HUES6 (cell line): ENCODE results near the gene OR10V1.

ENCODE experiments used
- H3K27ac ChIP-seq: 2 replicates; pipeline ENCODE4 v1.7.0; 2013; ENCODE audit warnings: low read depth, mild to moderate bottlenecking, low read length, inconsistent platforms
- H3K27me3 ChIP-seq: 2 replicates; pipeline ENCODE4 v1.6.1; 2013; ENCODE audit warnings: low read length; ENCODE audit not compliant: control insufficient read depth, insufficient read depth
- H3K36me3 ChIP-seq: 2 replicates; pipeline ENCODE4 v1.6.1; 2013; ENCODE audit warnings: low read length; ENCODE audit not compliant: control insufficient read depth, insufficient read depth
- H3K4me1 ChIP-seq: 2 replicates; pipeline ENCODE4 v1.6.1; 2013; ENCODE audit warnings: low read length; ENCODE audit not compliant: control insufficient read depth, insufficient read depth
- H3K4me3 ChIP-seq: 2 replicates; pipeline ENCODE4 v1.5.1; 2013; ENCODE audit warnings: low read depth, low read length
- H3K9ac ChIP-seq: one replicate; pipeline ENCODE4 v1.6.1; 2013; ENCODE audit warnings: mild to moderate bottlenecking, low read length
- H3K9me3 ChIP-seq: 2 replicates; pipeline ENCODE4 v1.6.1; 2013; ENCODE audit warnings: low read depth, low read length; ENCODE audit not compliant: control insufficient read depth, insufficient read depth

The OR10V1 gene

DNA sequence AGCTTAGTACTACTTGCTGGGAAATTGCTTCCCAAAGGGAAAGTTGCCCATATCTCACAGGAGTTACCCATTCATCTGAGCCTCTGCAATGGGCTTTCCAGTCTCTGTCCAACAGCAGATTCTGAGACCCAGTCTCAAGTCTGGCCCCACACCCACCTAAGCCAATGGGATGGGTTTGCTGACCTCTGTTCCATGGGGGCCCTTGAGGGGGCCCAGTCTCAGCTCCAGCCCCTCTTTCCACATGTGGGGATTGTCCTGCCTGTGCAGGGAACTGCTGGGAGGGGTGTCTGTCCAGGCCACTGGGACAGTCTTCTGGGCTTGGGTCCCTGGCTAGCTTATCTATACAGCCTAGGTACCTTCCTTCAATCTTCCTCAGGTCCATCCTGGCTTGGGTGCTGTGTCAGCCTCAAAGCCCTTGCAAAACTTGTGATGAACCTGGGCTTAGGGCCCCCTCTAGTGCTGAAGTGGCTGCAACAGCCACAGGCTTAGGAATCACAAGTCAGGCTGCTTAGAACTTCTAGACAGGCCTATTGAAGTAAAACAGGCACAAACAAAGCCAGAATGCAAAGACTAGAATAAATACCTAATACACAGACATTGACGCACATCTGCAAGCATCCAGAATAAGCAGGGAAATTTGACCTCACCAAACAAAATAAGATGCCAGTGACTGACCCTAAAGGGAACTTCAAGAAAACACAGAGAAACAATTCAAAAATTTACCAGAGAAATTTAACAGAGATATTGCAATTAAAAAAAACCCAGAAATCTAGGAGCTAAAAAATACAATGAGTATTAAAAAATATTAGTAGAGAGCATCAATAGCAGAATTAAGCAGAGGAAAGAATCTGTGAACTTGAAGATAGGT, 33.1 kb downstream of the OR10V1 start:
- no peak overlapping the region for H3K27ac ChIP-seq
- no peak overlapping the region for H3K9ac ChIP-seq
- H3K9me3 ChIP-seq, result no peaks in the 10 kb centered on the region; the same call in 1 of the 2 replicates
- H3K36me3 ChIP-seq, result no peaks in the 10 kb centered on the region
- no peaks in the 10 kb centered on the region; the same call in 1 of the 2 replicates for H3K27me3 ChIP-seq
- H3K4me3 ChIP-seq, result no peak overlapping the region
- no peaks in the 10 kb centered on the region for H3K4me1 ChIP-seq

DNA sequence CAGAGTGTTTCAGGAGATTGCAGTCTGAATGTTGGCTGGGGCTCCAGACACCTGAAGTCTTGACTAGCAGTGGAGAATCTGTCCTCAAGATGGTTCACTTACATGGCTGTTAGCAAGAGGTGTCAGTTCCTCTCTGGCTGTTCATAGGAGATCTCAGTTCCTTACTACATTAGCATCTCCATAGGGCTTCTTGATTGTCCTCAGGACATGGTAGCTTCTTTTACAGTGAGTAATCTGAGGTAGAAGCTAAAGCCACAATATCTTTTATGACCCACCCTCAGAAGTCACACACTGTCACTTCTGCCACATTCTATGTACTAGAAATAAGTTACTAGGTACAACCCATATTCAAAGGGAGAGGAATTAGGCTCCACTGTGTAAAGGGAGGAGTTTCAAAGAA, 34.3 kb downstream of the OR10V1 start:
- no peak overlapping the region for H3K9ac ChIP-seq

DNA sequence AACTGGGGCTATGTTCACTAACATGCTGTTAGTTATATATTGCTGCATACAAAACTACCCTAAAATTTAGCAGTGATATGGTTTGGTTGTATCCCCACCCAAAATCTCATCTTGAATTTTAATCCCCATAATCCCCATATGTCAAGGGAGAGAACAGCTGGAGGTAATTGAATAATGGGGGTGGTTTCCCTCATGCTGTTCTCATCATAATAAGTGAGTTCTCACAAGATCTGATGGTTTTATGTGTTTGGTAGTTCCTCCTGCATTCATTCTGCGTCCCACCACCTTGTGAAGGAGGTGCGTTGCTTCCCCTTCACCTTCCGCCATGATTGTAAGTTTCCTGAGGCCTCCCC, 34.9 kb downstream of the OR10V1 start:
- H3K4me3 ChIP-seq, result no peak overlapping the region
- no peak overlapping the region for H3K9ac ChIP-seq
- no peaks in the 10 kb centered on the region for H3K9me3 ChIP-seq
- H3K27me3 ChIP-seq, result no peaks in the 10 kb centered on the region
- no peak overlapping the region for H3K27ac ChIP-seq
- no peaks in the 10 kb centered on the region for H3K36me3 ChIP-seq
- H3K4me1 ChIP-seq, result no peaks in the 10 kb centered on the region

More for the DNA sequence above, 34.3 kb downstream of the OR10V1 start:
- no peaks in the 10 kb centered on the region for H3K4me1 ChIP-seq
- no peak overlapping the region for H3K27ac ChIP-seq
- H3K36me3 ChIP-seq, result no peaks in the 10 kb centered on the region
- H3K4me3 ChIP-seq, result no peak overlapping the region
- no peaks in the 10 kb centered on the region; the same call in 1 of the 2 replicates for H3K9me3 ChIP-seq
- H3K27me3 ChIP-seq, result no peaks in the 10 kb centered on the region

DNA sequence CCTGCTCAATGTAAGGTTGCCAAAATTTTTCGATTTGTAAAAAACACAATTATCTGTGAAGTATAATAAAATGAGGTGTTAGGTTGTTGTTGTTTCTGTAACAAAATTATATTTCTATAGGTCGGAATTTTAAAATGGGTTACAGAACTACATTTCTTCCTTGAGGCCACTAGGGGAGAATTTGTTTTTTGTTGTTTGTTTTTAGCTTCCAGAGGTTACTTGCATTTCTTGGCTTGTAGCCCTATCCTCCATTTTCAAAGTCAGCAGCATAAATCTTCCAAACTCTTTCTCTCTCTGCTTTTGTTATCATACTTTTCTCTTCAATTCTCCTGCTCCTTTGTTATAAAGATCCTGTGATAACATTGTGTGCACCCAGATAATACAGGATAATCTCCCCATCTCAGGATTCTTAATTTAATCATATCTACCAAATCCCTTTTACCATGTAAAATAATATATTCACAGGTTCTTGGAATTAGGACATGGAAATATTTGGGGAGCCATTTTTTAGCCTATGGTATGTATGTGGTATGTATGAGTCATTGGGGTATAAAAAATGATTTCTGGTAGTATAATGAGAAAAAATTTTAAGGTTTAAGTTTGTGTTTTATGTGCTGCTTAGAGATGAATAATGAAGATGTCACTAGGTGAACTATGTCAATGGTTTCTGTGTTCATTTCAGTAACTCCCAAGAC, 35.4 kb downstream of the OR10V1 start:
- Histone ChIP-seq H3K9me3 (no peaks in the 10 kb centered on the region), H3K9ac (no peak overlapping the region), H3K36me3 (no peaks in the 10 kb centered on the region), H3K27me3 (no peaks in the 10 kb centered on the region), H3K4me1 (no peaks in the 10 kb centered on the region), H3K4me3 (no peak overlapping the region), H3K27ac (no peak overlapping the region)

DNA sequence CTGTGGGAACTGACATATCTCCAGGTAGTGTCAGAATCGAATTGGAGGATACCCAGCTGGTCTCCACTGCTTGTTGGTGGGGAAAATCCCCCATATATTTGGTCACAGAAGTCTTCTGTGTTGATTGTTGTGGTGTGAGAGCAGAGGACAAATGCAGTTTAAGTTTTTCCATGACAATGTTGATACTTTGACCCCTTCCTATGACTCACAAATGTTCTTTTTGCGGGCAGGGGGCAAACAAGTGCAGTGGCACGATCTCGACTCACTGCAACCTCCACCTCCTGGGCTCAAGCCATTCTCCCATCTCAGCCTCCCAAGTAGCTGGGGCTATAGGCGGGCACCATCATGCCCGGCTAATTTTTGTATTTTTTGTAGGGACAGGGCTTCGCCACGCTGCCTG, 37.4 kb downstream of the OR10V1 start:
- Histone ChIP-seq H3K27me3 (no peaks in the 10 kb centered on the region), H3K4me1 (no peaks in the 10 kb centered on the region), H3K9ac (no peak overlapping the region), H3K36me3 (no peaks in the 10 kb centered on the region), H3K4me3 (no peak overlapping the region), H3K9me3 (no peaks in the 10 kb centered on the region), H3K27ac (no peak overlapping the region)

DNA sequence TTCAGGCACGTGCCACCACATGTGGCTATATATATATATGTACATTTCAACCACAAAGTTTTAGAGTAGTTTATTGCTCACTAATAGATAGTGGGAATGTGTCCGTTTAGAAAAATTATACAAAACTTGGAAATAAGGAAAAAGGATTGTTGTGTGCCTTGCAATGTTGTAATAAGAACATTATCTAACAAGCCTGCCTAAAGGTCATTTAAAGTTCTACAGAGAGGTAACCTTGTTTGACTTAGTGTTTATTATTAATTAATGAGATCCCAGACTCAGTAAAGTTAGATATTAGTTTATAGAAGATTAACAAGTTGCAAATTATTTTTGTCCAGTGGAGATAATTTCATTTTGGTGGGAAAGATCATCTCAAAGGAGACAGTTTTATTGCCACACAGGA, 39.4 kb downstream of the OR10V1 start:
- Histone ChIP-seq H3K36me3 (no peaks in the 10 kb centered on the region), H3K27me3 (no peaks in the 10 kb centered on the region), H3K4me1 (peaks cover 4% of the 10 kb centered on the region; the same call in 1 of the 2 replicates), H3K9ac (no peak overlapping the region), H3K4me3 (no peak overlapping the region), H3K9me3 (no peaks in the 10 kb centered on the region), H3K27ac (no peak overlapping the region)

DNA sequence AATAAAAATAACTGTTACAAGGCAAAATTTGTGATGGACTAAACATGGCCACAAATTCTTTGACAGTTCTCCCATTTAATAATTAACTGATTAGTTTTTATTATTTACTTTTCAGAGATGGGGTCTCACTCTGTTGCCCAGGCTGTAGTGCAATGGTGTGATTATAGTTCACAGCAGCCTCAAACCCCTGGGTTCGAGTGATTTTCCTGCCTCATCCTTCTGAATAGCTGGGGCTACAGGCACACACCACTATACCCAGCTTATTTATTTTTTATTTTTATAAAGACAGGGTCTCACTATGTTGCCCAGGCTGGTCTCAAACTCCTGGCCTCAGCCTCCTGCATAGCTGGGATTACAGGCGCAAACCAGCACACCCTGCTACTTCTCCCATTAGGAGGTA, 40.4 kb downstream of the OR10V1 start:
- H3K36me3 ChIP-seq, result no peaks in the 10 kb centered on the region

DNA sequence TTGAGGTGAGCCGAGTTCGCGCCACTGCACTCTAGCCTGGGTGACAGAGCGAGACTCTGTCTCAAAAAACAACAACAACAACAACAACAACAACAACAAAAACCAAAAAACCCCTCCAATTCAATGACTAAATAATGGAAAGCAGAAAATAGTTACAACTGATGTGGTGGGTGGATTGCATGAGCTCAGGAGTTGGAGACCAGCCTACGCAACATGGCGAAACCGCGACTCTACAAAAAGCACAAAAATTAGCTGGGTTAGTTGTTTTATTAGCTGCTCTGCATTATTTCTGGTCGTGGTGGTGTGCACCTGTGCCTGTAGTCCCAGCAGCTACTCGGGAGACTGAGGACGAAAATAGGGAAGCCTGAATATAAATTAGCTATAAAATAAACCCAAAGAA, 42.2 kb downstream of the OR10V1 start:
- Histone ChIP-seq H3K27ac (no peak overlapping the region), H3K4me3 (no peak overlapping the region), H3K36me3 (peaks cover 6% of the 10 kb centered on the region), H3K27me3 (no peaks in the 10 kb centered on the region), H3K9ac (no peak overlapping the region), H3K4me1 (peaks cover 10% of the 10 kb centered on the region), H3K9me3 (no peaks in the 10 kb centered on the region)

More for the DNA sequence above, 40.4 kb downstream of the OR10V1 start:
- H3K27ac ChIP-seq, result no peak overlapping the region
- H3K4me3 ChIP-seq, result no peak overlapping the region
- H3K4me1 ChIP-seq, result peaks cover 4% of the 10 kb centered on the region; the same call in 1 of the 2 replicates
- no peaks in the 10 kb centered on the region for H3K27me3 ChIP-seq
- H3K9me3 ChIP-seq, result no peaks in the 10 kb centered on the region
- H3K9ac ChIP-seq, result no peak overlapping the region

DNA sequence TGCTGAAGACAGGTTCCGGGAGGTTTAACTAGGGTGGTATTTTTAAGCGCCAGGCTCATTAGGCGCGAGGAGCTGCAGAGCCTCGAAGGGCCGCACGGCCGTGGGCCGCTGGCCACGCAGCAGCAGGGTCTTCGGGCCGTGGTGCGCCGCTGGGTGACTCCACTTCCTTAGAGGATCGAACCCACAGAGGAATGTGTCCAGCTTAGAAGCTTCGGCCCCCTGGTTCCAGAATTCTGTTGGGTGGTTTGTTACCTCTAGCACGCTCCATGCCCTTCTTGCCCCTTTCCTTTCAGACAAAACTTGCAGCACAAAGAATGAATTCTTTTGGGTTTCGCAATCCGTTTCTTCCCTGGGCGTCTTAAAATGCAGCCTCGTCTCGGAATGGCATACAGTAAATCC, 44.0 kb downstream of the OR10V1 start:
- H3K4me1 ChIP-seq, result peaks cover 10% of the 10 kb centered on the region
- H3K27me3 ChIP-seq, result no peaks in the 10 kb centered on the region
- H3K9me3 ChIP-seq, result no peaks in the 10 kb centered on the region
- peak overlapping the region; percentile 94 for H3K27ac ChIP-seq
- peaks cover 23% of the 10 kb centered on the region for H3K36me3 ChIP-seq
- peak overlapping the region; percentile 89 for H3K4me3 ChIP-seq
- H3K9ac ChIP-seq, result peak overlapping the region; percentile 93

DNA sequence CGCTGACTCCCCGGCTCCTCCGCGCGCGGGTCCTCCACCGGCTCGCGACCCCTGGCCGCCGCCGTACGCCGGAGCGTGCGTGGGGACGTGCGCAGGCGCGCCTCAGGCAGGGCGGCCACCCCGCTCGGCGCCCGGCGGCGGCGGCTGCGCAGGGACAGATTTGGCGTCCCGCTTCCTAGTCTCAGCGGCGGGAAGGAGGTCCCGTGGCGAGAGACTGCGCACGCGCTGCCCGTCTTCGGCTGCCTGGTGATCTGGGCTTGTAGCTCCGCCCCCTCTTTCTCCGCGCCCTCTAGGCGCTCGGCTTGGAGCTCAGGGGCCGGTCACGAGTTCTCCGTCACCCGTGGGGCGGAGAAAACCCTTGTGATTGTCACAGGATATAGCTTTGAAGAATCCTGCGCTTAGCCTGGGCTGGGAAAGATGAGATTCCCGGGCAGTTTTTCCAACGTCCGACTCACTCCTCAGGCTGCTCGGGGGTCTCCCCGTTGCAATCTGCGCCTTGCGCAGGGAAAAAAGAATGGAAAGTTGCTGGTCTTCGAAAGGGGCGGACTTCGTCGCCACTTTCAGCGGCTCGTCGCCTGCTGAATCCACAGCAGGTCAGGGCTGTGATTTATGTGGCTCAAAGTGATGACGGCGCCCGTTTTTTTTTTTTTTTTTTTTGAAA, 44.6 kb downstream of the OR10V1 start, which contains the start of gene PATL1:
TSS of gene PATL1 (minus strand) at position 88 of the 661 bp plus-strand sequence. CDS start 142 bp downstream, outside the sequence.
- Histone ChIP-seq H3K36me3 (peaks cover 29% of the 10 kb centered on the region), H3K9ac (peak within 1 kb of the TSS; percentile 93), H3K4me1 (peaks cover 10% of the 10 kb centered on the region), H3K27me3 (no peaks in the 10 kb centered on the region), H3K9me3 (no peaks in the 10 kb centered on the region), H3K4me3 (peak within 1 kb of the TSS; percentile 89), H3K27ac (peak within 1 kb of the TSS; percentile 94)
